HG03354 (cell line): ENCODE results near the gene IDE.
"Not testable (repeated sequence)": the region's sequence is repeated elsewhere in the genome, so short reads cannot be mapped to it uniquely, and the experiment has no call there.

Source experiments
- ATAC-seq: cut with Tn5 transposase; IDR thresholded peaks from one replicate; pipeline ENCODE4 v1.9.1; 2021; ENCODE audit warnings: mild to moderate bottlenecking; ENCODE audit not compliant: unreplicated experiment, poor library complexity, severe bottlenecking

Gene IDE

GRCh38 chr10:92432596-92432995 lies 141.3 kb downstream of the IDE start:
- ATAC-seq: no peak

GRCh38 chr10:92430103-92430502 lies 143.8 kb downstream of the IDE start:
- ATAC-seq: no peak

- no peak for ATAC-seq
Measured at GRCh38 chr10:92421550-92421949, 152.3 kb downstream of the IDE start.

- no peak for ATAC-seq
Measured at GRCh38 chr10:92420546-92421275, 153.2 kb downstream of the IDE start.

GRCh38 chr10:92419740-92420545 lies 153.9 kb downstream of the IDE start:
- ATAC-seq: no peak

GRCh38 chr10:92418891-92419290 lies 155.0 kb downstream of the IDE start:
- no peak for ATAC-seq

GRCh38 chr10:92418221-92418620 lies 155.7 kb downstream of the IDE start:
- no peak for ATAC-seq

GRCh38 chr10:92413519-92413918 lies 160.4 kb downstream of the IDE start:
- ATAC-seq: no peak

- ATAC-seq: no peak
Measured at GRCh38 chr10:92413011-92413410, 160.9 kb downstream of the IDE start.

GRCh38 chr10:92411406-92411805 lies 162.5 kb downstream of the IDE start:
- no peak for ATAC-seq

- ATAC-seq: no peak
Measured at GRCh38 chr10:92410501-92410900, 163.4 kb downstream of the IDE start.

GRCh38 chr10:92408017-92408361 lies 165.9 kb downstream of the IDE start:
- no peak for ATAC-seq

GRCh38 chr10:92407305-92408016 lies 166.4 kb downstream of the IDE start:
- no peak for ATAC-seq

GRCh38 chr10:92405419-92405924 lies 168.4 kb downstream of the IDE start:
- ATAC-seq: no peak

- ATAC-seq: no peak
Measured at GRCh38 chr10:92404612-92405418, 169.1 kb downstream of the IDE start.

GRCh38 chr10:92402234-92402633 lies 171.7 kb downstream of the IDE start:
- ATAC-seq: not testable (repeated sequence)
